Fibroblast of skin of right biceps (primary cell): ENCODE data around the gene RAB4A.

Experiments
- DNase-seq: peaks from one replicate; pipeline ENCODE4 v3.0.0-alpha.2; 2013

Gene RAB4A

DNA sequence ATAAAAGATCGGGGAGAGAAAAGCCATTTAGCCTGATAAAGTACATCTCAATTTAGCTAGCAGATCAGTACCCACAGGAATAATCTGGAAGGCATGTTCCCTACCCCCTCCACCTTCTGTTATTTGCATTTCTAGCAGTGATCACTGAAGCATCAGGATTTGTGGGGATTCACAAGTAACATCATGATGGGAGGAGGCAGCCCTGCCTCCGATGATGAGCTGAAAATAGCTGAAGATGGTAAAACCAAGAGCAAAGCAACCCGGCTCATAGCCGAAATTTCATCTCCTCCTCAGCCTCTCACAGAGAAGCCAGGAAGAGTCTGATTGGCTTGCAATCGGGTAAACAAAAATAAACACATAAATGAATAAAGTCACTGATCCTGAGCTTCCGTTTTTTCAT is 69.6 kb downstream of the RAB4A start:
- no peak for DNase-seq

DNA sequence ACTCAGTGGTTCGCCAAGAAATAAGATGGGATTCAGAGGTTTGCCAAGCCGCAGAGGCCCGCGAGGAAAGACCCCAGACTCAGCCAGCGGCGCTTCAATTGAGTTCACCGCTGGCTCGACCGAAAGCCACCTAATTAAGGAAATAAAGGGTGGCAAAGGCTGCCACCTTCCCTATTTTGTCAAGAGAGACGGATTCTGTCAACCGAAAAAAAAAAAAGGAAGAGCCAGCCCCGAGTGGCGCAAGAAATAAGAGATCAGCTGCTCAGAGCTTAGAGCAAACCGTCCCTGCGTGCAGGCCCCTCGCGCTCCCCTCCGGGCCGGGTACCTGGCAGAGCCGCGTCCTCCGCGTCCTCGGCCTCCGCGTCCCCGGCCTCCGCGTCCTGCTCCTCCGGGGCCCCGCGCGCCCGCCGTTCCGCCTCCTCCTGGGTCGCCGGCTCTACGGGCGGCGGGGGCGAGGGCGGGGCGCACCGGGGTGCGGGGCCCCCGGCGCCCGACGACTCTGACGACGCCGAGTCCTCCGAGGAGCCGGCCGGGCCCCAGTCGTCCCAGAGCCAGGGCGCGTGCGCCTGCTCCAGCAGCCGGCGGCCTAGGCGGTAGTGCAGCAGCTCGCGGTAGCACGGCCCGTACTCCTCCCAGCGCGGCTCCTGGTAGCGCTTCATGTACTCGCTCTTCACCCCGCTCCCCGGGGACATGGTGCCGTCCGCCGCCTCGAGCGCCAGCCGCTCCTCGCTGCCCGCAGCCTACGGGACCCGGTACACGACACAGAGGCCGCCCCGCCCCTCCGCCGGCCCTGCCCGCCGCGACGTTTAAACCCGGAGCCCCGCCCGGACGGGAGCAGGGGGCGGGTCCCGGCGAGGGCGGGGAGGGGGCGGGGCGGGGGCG is 71.1 kb downstream of the RAB4A start:
- peak; percentile 79 for DNase-seq

DNA sequence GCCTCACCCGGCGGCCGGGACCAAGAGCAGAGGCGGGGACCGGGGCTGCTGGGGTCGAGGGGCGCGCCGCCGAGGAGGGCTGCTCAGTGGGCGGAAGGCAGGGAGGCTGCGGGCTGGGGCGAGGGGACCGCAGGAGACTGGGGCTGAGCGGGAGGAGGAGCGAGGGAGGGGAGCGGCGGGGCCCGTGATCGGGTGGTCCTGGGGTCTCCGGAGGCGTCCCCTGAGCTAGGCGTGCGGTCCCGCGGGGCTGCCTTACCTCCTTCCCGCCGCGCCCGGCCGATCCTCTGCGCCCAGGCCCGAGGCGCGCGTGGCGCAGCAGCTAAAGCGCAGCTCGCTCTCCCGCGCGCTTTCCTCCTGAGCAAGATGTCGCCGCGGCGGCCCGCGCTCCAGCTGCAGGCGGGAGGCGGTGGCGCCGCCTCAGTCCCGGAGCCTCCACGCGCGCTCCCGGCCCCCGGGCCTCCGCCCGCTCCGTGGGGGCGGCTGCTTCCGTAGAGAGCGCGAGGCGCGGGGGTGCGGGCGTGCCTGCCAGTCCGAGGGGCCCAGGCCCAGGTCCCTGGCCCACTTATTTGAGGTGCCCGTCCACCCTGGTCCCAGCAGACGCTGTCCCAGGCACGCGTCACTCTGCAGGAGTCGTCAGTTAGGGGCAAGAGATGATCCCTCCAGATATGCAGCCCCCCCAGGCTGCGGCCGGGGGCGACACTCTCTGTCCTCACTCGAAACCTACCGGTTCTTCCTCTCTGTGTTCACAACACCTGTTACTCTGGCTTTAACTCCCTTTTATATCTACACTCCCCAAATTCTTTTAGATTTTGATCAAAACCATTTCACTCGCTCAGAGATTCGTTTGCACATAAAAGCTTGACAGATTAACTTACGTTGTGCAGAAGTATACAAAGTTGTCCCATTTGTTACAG is 72.0 kb downstream of the RAB4A start, which contains the start of gene CCSAP:
CCSAP (minus strand) TSS at position 392 of the 914 bp plus-strand sequence. CDS start 582 bp downstream, outside the sequence.
- DNase-seq, result peak; percentile 43

DNA sequence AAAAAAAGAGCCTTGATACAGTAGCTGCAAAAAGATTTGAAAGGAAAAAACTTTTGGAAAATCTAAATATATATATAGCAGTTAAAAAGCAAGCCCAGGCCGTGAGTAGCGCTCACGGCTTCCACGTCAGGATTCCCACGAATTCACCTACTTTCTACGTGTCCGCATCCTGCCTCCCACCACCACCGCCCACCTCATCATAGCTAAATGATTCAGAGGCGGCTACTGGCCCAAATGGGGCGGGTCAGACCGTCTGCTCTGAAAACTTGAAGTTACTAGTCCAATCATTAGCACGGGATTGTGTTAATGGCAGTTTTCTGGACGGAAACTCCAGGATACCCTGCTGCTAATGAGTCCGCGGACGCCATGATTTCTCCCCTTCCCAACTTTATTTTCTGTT is 73.2 kb downstream of the RAB4A start:
- DNase-seq, result no peak

DNA sequence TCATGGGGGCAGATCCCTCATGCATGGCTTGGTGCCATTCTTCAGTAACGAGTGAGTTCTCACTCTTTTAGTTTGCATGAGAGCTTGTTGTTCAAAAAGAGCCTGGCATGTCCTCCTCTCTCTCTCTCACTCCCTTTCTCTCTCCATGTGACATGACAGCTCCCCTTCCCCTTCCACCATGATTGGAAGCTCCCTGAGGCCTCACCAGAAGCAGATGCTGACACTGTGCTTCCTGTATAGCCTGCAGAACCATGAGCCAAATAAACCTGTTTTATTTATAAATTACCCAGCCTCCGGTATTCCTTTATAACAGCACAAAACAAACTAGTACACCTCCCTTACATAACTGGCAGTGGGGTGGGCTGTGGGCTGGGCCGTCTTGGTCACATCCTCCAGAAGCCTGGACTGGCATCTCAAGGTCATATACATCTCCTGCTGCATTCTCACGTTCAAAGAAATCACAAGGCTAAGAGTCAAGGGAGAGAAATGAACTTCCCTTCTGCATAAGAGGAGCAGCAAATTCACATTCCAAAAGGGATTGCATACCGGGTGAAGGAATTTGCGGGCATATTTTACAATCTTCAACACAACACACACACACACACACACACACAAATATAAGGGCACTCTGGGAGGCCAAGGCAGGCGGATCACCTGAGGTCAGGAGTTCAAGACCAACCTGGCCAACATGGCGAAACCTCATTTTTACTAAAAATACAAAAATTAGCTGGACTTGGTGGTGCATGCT is 74.2 kb downstream of the RAB4A start:
- DNase-seq, result peak; percentile 25

DNA sequence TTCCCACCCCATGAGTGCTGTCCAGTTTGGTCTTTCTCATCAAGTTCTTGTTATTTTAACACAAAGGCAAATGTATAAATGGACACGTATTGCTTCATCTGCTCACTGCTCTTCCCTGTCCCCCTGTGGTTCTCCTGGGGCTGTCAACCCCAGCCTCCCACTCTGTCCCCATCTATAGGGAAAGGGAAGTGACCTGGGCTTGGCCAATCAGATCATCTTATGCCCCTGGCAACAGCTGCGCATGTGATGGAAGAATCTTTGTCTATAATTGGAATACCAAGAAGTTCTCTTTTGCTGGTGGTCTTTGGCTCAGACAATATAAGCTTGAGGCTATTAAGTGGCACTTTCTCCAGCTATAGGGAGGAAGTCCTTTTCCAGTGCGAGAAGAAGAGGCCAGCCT is 76.6 kb downstream of the RAB4A start:
- no peak for DNase-seq

DNA sequence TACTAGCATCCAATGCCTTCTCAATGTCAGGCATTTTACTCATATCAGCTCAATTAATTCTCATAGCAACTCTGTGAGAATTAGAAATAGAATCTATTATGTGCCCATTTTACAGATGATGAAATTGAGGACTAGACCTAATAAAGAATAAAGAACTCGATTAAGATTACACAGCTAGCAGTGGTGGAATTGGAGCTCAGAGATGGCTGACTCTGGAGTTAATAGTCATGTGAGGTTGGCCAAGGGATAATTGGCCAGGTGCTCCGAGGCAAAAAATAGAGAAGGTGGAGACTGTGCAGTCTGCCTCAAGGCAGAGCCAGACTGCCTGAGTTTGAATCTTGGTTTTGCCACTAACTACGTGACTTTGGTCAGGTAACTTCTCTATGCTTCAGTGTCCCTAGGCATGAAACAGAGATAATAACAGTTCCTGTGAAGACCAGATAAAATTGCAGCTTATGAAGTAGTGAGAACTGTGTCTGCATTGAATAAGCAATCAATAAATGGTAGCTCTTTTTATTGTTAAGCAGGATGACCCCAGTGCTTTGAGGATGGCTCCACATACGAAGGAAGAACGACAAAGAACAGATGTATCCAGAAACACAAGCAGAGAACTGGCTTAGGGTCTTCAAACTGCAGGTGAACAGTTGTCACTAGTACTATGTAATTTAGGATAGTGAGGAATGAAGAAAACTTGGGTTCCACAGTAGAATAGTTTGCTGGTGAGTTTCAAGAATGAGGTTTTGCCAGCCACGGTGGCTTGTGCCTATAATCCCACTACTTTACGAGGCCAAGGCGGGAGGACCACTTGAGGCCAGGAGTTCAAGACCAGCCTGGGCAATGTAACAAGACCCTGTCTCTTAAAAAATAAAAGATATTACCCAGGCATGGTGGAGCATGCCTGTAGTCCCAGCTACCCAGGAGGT is 78.8 kb downstream of the RAB4A start:
- no peak for DNase-seq

DNA sequence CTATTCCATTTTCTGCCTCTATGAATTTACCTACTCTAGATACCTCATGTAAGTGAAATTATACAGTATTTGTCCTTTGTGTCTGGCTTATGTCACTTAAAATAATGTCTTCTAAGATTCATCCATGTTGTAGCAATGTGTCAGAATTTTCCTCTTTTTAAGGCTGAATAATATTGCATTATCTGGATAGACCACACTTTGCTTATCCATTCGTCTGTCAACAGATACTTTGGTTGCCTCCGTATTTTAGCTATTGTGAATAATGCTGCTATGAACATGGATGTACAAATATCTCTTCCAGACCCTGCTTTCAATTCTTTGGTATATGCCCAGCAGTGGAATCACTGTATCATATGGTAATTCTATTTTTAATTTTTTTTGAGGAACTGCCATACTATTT is 82.1 kb downstream of the RAB4A start:
- no peak for DNase-seq

DNA sequence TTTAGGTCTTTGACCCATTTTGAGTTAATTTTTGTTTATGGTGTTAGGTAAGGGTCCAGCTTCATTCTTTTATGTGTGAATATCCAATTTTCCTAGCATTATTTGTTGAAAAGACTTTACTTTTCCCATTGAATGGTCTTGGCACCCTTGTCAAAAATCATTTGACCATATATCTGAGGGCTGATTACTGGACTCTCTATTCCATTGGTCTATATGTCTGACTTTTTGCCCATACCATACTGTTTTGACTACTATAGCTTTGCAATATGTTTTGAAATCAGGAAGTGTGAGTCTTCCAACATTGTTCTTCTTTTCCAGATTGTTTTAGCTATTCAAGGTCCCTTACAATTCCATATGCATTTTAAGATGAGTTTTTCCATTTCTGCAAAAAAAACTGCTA is 83.3 kb downstream of the RAB4A start:
- no peak for DNase-seq
